ENCODE data around the gene FGGY.

DNA sequence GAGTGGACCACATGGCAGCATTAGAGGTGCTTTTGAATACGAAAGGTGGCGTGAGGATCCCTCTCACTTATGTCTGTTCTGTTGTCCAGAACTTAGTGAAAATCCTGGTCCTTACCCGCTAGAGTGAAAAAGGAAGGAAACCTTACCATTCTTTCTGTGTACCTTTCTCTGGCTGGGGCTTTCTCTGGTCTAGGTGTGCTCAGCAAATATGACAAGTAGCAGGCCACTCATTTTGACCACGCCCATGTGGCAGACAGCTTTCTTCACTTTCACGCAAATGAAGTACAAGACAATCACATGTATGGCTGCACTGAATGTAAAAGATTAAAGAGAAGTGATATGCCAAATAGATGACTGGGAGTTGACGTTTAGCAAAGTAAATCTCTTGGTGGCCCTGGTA, 131.9 kb downstream of the FGGY start:
- TF ChIP-seq, protein P1, sequence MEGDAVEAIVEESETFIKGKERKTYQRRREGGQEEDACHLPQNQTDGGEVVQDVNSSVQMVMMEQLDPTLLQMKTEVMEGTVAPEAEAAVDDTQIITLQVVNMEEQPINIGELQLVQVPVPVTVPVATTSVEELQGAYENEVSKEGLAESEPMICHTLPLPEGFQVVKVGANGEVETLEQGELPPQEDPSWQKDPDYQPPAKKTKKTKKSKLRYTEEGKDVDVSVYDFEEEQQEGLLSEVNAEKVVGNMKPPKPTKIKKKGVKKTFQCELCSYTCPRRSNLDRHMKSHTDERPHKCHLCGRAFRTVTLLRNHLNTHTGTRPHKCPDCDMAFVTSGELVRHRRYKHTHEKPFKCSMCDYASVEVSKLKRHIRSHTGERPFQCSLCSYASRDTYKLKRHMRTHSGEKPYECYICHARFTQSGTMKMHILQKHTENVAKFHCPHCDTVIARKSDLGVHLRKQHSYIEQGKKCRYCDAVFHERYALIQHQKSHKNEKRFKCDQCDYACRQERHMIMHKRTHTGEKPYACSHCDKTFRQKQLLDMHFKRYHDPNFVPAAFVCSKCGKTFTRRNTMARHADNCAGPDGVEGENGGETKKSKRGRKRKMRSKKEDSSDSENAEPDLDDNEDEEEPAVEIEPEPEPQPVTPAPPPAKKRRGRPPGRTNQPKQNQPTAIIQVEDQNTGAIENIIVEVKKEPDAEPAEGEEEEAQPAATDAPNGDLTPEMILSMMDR (IDR thresholded peaks at IDR 0.05; ENCODE audit: low read depth, low read length): no peak
- no peak for TF ChIP-seq MYC (IDR thresholded peaks at IDR 0.05; ENCODE audit: low read depth, low read length)
- no peak for TF ChIP-seq POLR2A (IDR thresholded peaks at IDR 0.05; ENCODE audit: extremely low read depth, insufficient read length)
